NK-92 (cell line): ENCODE results near the gene WBP2.

Experiments
- DNase-seq: peaks from one replicate; lab custom pipeline; 2025; ENCODE audit not compliant: unreplicated experiment; lab: John Stamatoyannopoulos, UW

Gene WBP2

DNA sequence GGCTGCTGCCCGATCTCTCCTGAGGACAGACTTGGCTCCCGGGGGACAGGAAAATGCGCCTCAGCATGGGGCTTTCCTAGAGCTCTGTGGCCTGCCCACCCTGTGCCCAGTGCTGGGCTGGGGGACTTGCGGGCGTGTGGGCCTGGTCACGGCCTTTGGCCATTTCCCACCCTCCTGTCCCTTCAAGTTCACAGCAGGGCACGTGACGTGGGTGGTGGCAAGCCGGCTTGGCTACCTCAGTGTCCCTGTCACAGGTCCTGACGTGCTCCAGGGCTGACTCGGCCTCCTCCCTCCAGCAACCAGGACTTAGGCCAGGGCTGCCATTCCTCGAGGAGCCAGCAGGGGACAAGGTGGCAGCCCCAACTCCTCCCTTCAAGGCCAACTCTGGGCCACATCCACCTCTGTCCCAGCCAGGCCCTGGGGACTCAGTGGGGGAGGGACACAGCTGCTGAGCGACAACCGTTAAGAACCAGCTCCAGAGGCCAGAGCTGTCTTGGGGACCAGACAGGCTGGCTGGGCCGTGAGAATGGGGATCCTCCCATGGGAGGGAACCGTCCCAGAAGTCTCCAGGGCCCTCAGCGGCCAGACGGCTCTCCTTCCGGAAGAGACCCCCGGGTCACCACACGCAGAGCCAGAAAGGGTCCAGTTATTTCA lies 9.9 kb downstream of the WBP2 start:
- no peak for DNase-seq

GRCh38 chr17:75844530-75845057 lies 10.5 kb downstream of the WBP2 start:
- DNase-seq, result no peak

- no peak for DNase-seq
These were observed 11.3 kb downstream of the WBP2 start, which contains the start of gene UNC13D for GRCh38 chr17:75843577-75844529. Gene UNC13D (minus strand): TSS chr17:75844404. CDS start chr17:75844337, 67 bp downstream.

- DNase-seq, result no peak
These were observed 12.1 kb downstream of the WBP2 start for GRCh38 chr17:75842963-75843576.

- no peak for DNase-seq
These were observed 12.7 kb downstream of the WBP2 start for GRCh38 chr17:75842411-75842810.

DNA sequence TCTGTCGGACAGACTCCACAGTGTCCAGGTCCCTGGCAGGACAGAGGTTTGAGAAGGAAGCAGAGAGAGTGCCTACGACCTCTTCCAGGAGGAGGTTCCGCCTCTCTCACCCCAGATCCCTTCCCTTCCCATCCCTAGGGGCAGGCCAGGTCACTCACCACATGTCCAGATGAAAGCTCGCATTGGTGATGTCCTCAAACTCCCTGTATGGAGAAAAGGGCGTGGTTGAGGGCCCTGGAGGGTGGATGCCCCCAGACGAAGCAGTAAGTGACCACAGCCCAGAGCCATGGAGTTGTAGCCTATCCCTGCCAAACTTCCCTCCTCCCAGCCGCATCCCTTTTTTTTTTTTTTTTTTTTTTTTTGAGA lies 14.4 kb downstream of the WBP2 start:
- no peak for DNase-seq

DNA sequence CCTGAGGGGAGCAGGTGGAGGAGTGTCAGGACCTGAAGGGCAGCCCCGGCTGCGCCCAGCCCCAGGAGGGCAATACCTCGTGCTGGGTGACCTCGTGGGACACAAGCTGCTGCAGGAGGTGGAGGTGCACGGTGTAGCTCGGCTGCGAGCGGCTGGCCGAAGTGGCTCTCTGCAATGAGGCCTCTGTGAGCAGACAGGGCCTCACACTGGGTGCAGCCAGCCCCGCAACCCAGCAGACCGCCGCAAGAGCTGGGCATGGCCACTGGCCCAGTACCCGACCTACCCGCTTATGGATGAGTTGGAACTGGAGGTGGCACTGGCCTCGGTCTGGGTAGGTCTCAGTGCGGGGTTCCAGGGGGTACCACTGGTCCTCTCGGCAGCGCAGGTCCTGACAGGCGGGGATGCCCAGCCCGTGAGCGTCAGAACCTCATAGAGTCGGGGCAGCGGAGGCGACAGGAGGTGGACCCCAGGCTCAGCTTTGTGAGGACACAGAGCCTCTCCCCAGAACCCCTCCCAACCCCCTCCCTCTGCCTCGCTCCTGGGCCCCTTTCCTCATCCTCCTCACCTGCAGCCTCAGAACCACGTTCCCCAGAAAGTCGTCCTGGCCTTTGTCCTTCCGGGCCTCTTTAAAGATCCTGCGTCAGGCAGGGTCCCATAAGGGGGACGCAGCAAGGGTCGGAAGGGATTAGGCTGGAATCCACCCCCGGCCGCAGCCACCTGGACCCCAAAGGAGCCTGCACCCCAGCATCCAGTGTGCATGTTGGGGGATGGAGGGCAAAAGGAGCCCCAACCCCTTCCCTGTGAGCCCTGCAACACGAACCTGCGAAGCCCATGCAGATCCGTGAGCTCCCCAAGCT lies 15.0 kb downstream of the WBP2 start:
- no peak for DNase-seq

DNA sequence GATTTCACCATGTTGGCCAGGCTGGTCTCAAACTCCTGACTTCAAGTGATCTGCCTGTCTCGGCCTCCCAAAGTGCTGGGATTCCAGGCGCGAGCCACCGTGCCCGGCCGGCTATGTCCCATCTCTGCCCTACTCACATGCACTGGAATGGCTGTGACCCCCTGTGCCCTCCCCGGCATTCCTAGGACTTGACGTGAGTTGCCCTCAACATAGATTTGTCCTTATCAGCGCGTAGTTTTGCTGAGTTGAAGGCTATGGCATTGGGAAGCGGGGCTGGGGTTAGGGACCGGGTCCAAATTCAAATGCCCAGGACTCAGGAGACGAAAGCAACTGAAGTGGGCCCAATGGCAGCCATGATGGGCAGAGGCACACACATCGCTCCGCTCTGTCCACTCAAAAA lies 16.7 kb downstream of the WBP2 start:
- DNase-seq, result no peak

DNA sequence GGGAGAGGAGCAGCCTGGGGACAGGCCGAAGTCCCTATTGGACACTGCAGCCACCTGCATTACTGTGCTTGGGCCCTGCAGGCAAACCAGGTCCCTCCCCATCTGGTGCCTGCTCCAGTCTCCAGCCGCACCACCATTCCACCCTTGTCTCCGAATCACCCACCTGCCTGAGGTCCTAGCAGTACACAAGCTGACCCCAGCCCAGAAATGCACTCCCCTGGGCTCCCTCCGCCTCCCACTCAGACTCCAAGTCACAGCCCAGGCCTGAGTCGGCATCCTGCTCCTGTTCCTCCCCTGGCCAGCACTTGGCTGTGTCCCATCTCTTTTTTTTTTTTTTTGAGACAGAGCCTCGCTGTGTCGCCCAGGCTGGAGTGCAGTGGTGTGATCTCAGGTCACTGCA lies 17.2 kb downstream of the WBP2 start:
- no peak for DNase-seq

GRCh38 chr17:75836605-75837004 lies 18.5 kb downstream of the WBP2 start:
- no peak for DNase-seq

DNA sequence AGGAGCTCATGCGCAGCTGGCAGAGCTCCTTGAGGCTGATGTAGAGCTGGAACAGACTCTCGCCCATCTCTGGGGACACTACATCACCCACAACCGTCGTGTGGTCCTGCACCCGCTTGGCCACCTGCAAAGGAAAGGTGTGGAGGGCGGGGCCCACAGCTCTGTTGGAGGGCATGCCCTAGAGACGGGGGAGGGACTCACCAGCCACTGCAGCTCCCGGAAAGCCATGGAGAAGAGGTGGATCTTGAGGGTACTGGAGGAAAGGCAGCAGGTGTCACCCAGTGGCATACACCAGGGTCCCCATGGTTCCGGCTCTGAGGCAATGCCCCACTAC lies 19.5 kb downstream of the WBP2 start:
- no peak for DNase-seq

DNA sequence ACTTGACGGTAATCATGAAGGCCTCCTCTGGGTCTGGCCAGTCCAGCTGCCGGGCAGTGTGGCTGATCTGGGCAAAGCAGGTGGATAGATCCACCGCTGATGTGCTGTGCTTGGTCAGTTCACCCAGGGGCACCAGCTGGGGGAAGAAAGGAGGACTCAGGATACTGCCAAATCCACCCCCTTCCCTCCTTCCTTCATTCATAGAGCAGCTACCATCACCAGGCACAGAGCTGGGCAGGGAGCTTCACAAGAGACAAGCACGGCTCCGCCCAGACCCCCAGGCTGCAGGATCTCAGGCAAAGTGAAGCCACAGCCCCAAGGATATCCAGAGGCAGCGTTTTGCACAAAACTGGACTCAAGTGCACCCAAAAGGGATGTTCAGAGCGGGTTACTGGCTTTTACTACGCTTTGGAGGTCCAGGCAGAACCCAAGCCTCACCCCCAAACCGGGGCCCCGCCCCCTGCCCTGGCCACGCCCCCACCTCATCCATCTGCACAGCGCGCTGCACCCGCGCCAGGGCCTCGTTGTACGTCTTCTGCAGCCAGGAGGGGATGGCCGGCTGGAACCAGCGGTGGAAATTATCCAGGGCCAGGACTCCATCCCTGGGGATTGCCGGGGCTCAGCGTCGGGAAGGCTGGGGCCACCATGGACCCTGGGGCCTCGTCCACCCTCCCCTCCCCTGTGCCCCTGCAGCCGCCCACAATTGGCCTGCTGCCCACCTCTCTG lies 20.0 kb downstream of the WBP2 start:
- DNase-seq, result no peak

GRCh38 chr17:75834279-75834920 lies 20.7 kb downstream of the WBP2 start:
- DNase-seq, result no peak

DNA sequence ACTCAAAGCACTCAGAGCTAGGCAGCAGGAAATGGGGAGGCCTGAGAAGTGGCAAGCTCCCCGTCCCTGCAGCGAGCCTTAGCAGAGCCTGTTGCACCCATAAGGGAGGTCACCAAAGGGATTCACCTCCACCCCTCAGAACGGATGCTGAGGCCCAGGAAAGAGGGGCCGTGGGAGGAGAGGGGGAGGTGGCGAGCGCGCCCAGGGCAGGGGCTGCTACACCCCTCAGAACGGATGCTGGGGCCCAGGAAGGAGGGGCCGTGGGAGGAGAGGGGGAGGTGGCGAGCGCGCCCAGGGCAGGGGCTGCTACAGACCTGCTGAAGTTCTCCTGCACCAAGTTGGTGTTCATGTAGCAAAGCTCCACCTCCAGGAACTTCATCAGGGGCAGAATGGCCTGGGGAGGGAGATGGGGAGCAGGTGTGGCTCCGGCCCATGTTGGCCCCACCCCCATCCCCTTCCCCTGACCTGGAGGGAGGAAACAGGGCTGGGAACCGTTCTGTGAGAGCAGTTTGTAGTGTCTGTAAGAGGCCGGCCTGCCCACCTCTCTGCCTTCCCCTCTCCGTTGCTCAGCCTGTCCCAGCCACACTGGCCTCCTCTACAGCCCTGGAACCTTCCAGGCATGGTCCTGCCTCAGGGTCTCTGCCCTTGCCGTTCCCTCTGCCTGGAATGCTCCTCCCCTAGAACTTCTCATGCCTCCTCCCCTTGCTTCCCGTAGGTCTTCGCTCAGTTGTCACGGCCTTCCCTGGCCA lies 22.3 kb downstream of the WBP2 start:
- no peak for DNase-seq

GRCh38 chr17:75832164-75832651 lies 22.9 kb downstream of the WBP2 start:
- no peak for DNase-seq

GRCh38 chr17:75831032-75831571 lies 24.0 kb downstream of the WBP2 start:
- DNase-seq, result no peak

- DNase-seq, result no peak
These were observed 24.7 kb downstream of the WBP2 start for GRCh38 chr17:75830164-75831031.

- DNase-seq, result no peak
These were observed 25.4 kb downstream of the WBP2 start for GRCh38 chr17:75829747-75830146.
